Mesenchymal stem cell (in vitro differentiated cells and primary cell): Measurements from ENCODE around the gene LY6G5B.

Source experiments
- DNase-seq: peaks from one replicate; pipeline ENCODE4 v3.0.0-alpha.2; 2013
- H2AFZ ChIP-seq: one replicate; pipeline ENCODE4 v1.6.1; 2013; ENCODE audit warnings: low read depth, mild to moderate bottlenecking, control low read depth, inconsistent platforms, low read length, moderate library complexity
- H2AK5ac ChIP-seq: 2 replicates; pipeline ENCODE4 v1.6.1; 2013; ENCODE audit warnings: low read length, moderate library complexity, mild to moderate bottlenecking, inconsistent platforms; ENCODE audit not compliant: severe bottlenecking
- H2BK120ac ChIP-seq: one replicate; pipeline ENCODE4 v1.6.1; 2013; ENCODE audit warnings: low read depth, mild to moderate bottlenecking, inconsistent platforms, low read length, moderate library complexity
- H2BK12ac ChIP-seq, 2 experiments: one replicate each; pipeline ENCODE4 v1.6.1; 2013; ENCODE audit warnings: inconsistent platforms in 2 of 2, low read length in 2 of 2, mild to moderate bottlenecking in 2 of 2, moderate library complexity in 2 of 2, control low read depth in 1 of 2
- H2BK15ac ChIP-seq: one replicate; pipeline ENCODE4 v1.6.1; 2013; ENCODE audit warnings: mild to moderate bottlenecking, low read depth, inconsistent platforms; ENCODE audit not compliant: poor library complexity, severe bottlenecking
- H2BK5ac ChIP-seq: 2 replicates; pipeline ENCODE4 v1.6.1; 2013; ENCODE audit warnings: low read depth, mild to moderate bottlenecking, low read length, control low read depth, inconsistent platforms; ENCODE audit not compliant: poor library complexity, severe bottlenecking
- H3K14ac ChIP-seq, 2 experiments: one replicate each; pipeline ENCODE4 v1.6.1; 2013; ENCODE audit warnings: inconsistent platforms in 2 of 2, low read length in 2 of 2, control low read depth in 1 of 2, mild to moderate bottlenecking in 1 of 2, moderate library complexity in 1 of 2
- H3K18ac ChIP-seq, 2 experiments: one replicate each; pipeline ENCODE4 v1.6.1; 2013; ENCODE audit warnings: inconsistent platforms in 2 of 2, low read length in 2 of 2, control low read depth in 1 of 2, low read depth in 1 of 2, mild to moderate bottlenecking in 1 of 2
- H3K23ac ChIP-seq, 2 experiments: one replicate each; pipeline ENCODE4 v1.6.1; 2013; ENCODE audit warnings: inconsistent platforms in 2 of 2, low read length in 2 of 2, mild to moderate bottlenecking in 2 of 2, moderate library complexity in 2 of 2, control low read depth in 1 of 2
- H3K27ac ChIP-seq: 2 replicates; pipeline ENCODE4 v1.5.1; 2013; ENCODE audit warnings: mild to moderate bottlenecking, moderate library complexity, low read length, control low read depth, inconsistent platforms; ENCODE audit not compliant: poor library complexity, severe bottlenecking
- H3K27me3 ChIP-seq, 2 experiments: 2 replicates each; pipeline versions ENCODE4 v1.6.1 to v1.7.0; 2013; ENCODE audit warnings: low read length in 2 of 2, mild to moderate bottlenecking in 2 of 2, moderate library complexity in 2 of 2, control low read depth in 1 of 2, inconsistent platforms in 1 of 2; ENCODE audit not compliant: control insufficient read depth in 1 of 2, insufficient read depth in 1 of 2
- H3K36me3 ChIP-seq, 2 experiments: 2 replicates each; pipeline versions ENCODE4 v1.6.1 to v1.7.0; 2013; ENCODE audit warnings: low read length in 2 of 2, control low read depth in 1 of 2, inconsistent platforms in 1 of 2, low read depth in 1 of 2, mild to moderate bottlenecking in 1 of 2; ENCODE audit not compliant: insufficient read depth in 2 of 2, control insufficient read depth in 1 of 2
- H3K4ac ChIP-seq, 2 experiments: one replicate each; pipeline ENCODE4 v1.6.1; 2013; ENCODE audit warnings: inconsistent platforms in 2 of 2, low read length in 2 of 2, mild to moderate bottlenecking in 2 of 2, moderate library complexity in 2 of 2, control low read depth in 1 of 2, low read depth in 1 of 2
- H3K4me1 ChIP-seq: 2 replicates; pipeline ENCODE4 v1.6.1; 2013; ENCODE audit warnings: low read depth, low read length, control low read depth; ENCODE audit not compliant: control insufficient read depth, insufficient read depth
- H3K4me2 ChIP-seq: 2 replicates; pipeline ENCODE4 v1.6.1; 2013; ENCODE audit warnings: low read length, mild to moderate bottlenecking, inconsistent platforms; ENCODE audit not compliant: poor library complexity, severe bottlenecking
- H3K4me3 ChIP-seq, 2 experiments: 2 replicates each; pipeline versions ENCODE4 v1.5.1 to v1.7.0; 2013; ENCODE audit warnings: low read length in 2 of 2, mild to moderate bottlenecking in 2 of 2, control low read depth in 1 of 2, low read depth in 1 of 2; ENCODE audit not compliant: insufficient read depth in 1 of 2
- H3K79me1 ChIP-seq: replicated peaks from 2 replicates; pipeline ENCODE4 v1.6.1; 2013; ENCODE audit warnings: mild to moderate bottlenecking, control low read depth, low read length, inconsistent platforms; ENCODE audit not compliant: poor library complexity, severe bottlenecking
- H3K9ac ChIP-seq: 2 replicates; pipeline ENCODE4 v1.7.0; 2013; ENCODE audit warnings: mild to moderate bottlenecking, low read length, moderate library complexity
- H3K9me3 ChIP-seq: 2 replicates; pipeline ENCODE4 v1.7.0; 2013; ENCODE audit warnings: mild to moderate bottlenecking, low read length; ENCODE audit not compliant: control insufficient read depth
- H4K8ac ChIP-seq: one replicate; pipeline ENCODE4 v1.6.1; 2013; ENCODE audit warnings: inconsistent platforms, mild to moderate bottlenecking, low read length, moderate library complexity
- H4K91ac ChIP-seq: one replicate; pipeline ENCODE4 v1.6.1; 2013; ENCODE audit warnings: mild to moderate bottlenecking, low read length, inconsistent platforms
- WGBS: methylation state at CpG from one replicate; pipeline ENCODE4 v1.1.7; 2013; ENCODE audit warnings: mixed read lengths; 5-methylcytosine and 5-hydroxymethylcytosine counted together

LY6G5B gene

GRCh38 chr6:31640612-31641011 is 29.2 kb upstream of the LY6G5B start:
- peaks cover 27% of the 10 kb centered on the region for H3K79me1 ChIP-seq
- H4K8ac ChIP-seq, result no peak overlapping the region
- H2BK12ac ChIP-seq, result no peak overlapping the region
- peaks cover 85 to 94% of the 10 kb centered on the region in 2 experiments for H3K36me3 ChIP-seq
- no peak overlapping the region for H3K9ac ChIP-seq
- no peak overlapping the region for H3K4ac ChIP-seq
- no peak overlapping the region for H2BK5ac ChIP-seq
- H3K27ac ChIP-seq, result no peak overlapping the region
- 93% methylated on average over 3 of the region's 6 CpGs for WGBS
- H2BK120ac ChIP-seq, result no peak overlapping the region
- H2AK5ac ChIP-seq, result no peak overlapping the region
- no peaks in the 10 kb centered on the region for H3K9me3 ChIP-seq
- no peak overlapping the region for H2AFZ ChIP-seq
- no peak overlapping the region for H3K23ac ChIP-seq
- DNase-seq, result no peak
- no peak overlapping the region for H3K14ac ChIP-seq
- H2BK15ac ChIP-seq, result no peak overlapping the region
- H3K27me3 ChIP-seq, result no peaks in the 10 kb centered on the region
- no peak overlapping the region for H3K18ac ChIP-seq
- H3K4me3 ChIP-seq, result no peak overlapping the region
- no peak overlapping the region for H3K4me2 ChIP-seq
- H4K91ac ChIP-seq, result no peak overlapping the region
- peaks cover 3% of the 10 kb centered on the region for H3K4me1 ChIP-seq

DNA sequence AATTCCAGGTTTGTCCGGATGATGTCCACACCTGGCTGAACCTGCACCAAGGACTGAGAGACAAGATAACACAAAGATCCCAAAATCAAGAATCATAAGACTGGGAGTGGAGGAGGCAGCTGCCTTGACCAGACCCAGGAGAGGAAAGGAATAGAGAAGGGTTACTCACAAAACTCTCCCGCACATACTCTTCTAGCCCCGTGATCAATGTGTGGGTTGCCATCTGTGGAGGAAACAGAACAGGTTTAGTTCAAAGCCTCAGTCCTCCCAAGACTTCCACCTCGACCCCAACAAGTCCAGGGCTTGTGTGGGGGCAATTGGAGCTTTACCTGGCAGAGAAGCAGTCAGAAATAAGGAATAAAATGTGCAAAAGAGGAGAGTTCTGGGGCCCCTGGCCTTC is 28.4 kb upstream of the LY6G5B start:
- Histone ChIP-seq H3K27me3 (no peaks in the 10 kb centered on the region), H3K14ac (no peak overlapping the region), H3K4ac (no peak overlapping the region), H3K36me3 (peaks cover 84 to 94% of the 10 kb centered on the region in 2 experiments), H2BK5ac (no peak overlapping the region), H2BK120ac (no peak overlapping the region), H4K8ac (no peak overlapping the region), H3K18ac (no peak overlapping the region), H3K4me3 (no peak overlapping the region), H2BK15ac (no peak overlapping the region), H2BK12ac (no peak overlapping the region), H3K23ac (no peak overlapping the region), H4K91ac (no peak overlapping the region), H2AFZ (no peak overlapping the region), H3K79me1 (peaks cover 28% of the 10 kb centered on the region), H3K4me2 (no peak overlapping the region), H3K9ac (no peak overlapping the region), H3K4me1 (peaks cover 3% of the 10 kb centered on the region), H2AK5ac (no peak overlapping the region), H3K27ac (no peak overlapping the region), H3K9me3 (no peaks in the 10 kb centered on the region)
- DNase-seq, result no peak
- WGBS, result 92% methylated on average over 2 of the region's 4 CpGs

GRCh38 chr6:31642798-31643570 is 26.8 kb upstream of the LY6G5B start:
- H2AK5ac ChIP-seq, result no peak overlapping the region
- H3K4me3 ChIP-seq, result no peak overlapping the region
- DNase-seq, result no peak
- H3K14ac ChIP-seq, result no peak overlapping the region
- H3K4me1 ChIP-seq, result peaks cover 2% of the 10 kb centered on the region
- H4K8ac ChIP-seq, result no peak overlapping the region
- H3K27ac ChIP-seq, result no peak overlapping the region
- H3K79me1 ChIP-seq, result peaks cover 33% of the 10 kb centered on the region
- H3K27me3 ChIP-seq, result no peaks in the 10 kb centered on the region
- H3K18ac ChIP-seq, result no peak overlapping the region
- no peak overlapping the region for H3K23ac ChIP-seq
- H4K91ac ChIP-seq, result no peak overlapping the region
- H2AFZ ChIP-seq, result no peak overlapping the region
- peaks cover 84 to 92% of the 10 kb centered on the region in 2 experiments for H3K36me3 ChIP-seq
- no peak overlapping the region for H3K4me2 ChIP-seq
- H3K9me3 ChIP-seq, result no peaks in the 10 kb centered on the region
- no peak overlapping the region for H2BK12ac ChIP-seq
- H2BK5ac ChIP-seq, result no peak overlapping the region
- no peak overlapping the region for H2BK120ac ChIP-seq
- H3K4ac ChIP-seq, result no peak overlapping the region
- H2BK15ac ChIP-seq, result no peak overlapping the region
- WGBS, result 98% methylated on average over 5 of the region's 6 CpGs
- no peak overlapping the region for H3K9ac ChIP-seq

DNA sequence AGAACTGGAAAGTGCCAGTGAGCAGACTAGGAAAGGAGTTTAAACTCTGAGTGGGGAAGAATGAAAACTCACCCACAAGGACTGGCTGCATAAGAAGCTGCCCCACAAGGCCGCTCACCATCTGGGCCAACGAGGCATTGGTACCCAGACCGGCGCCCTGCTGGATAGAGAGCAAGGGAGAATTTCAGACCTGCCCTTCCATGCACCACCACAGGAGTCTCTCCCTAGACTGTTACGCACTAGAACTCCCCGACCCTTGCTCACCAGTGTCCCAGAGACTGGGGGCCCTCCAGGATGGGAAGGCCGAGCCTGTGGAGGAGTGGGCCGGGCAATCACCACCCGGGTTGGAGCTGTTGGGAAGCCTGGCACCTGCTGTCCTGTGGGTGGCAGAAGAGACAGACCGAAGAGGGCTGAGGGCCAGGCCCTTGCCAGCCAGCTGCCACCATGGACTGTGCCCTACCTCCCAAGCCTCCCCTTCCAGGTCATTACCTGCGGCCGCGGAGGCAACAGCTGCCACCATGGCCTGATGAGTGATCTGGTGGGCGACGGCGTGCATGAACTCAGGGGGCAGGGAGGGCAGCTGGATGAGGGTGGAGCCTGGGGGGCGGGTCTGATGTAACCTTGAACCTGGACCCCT is 25.8 kb upstream of the LY6G5B start:
- Histone ChIP-seq H2BK5ac (no peak overlapping the region), H2BK15ac (no peak overlapping the region), H2AFZ (no peak overlapping the region), H3K4me3 (no peak overlapping the region), H3K27me3 (no peaks in the 10 kb centered on the region), H3K79me1 (peaks cover 41% of the 10 kb centered on the region), H3K9ac (no peak overlapping the region), H2BK12ac (no peak overlapping the region), H3K4me2 (no peak overlapping the region), H2BK120ac (no peak overlapping the region), H3K27ac (no peak overlapping the region), H3K4ac (no peak overlapping the region), H4K91ac (no peak overlapping the region), H3K14ac (no peak overlapping the region), H3K4me1 (peaks cover 5% of the 10 kb centered on the region), H4K8ac (no peak overlapping the region), H2AK5ac (no peak overlapping the region), H3K18ac (no peak overlapping the region), H3K36me3 (peaks cover 89 to 92% of the 10 kb centered on the region in 2 experiments), H3K23ac (no peak overlapping the region), H3K9me3 (no peaks in the 10 kb centered on the region)
- no peak for DNase-seq
- 99% methylated on average over 9 of the region's 17 CpGs for WGBS
